Stimulated activated CD4-positive, alpha-beta T cell treated with anti-CD3 and anti-CD28 coated beads, Interleukin-2, amount 100 ng/mL, for 24 hours (primary cell): ENCODE results near the gene ARHGDIG.
"Not testable (repeated sequence)": the region's sequence is repeated elsewhere in the genome, so short reads cannot be mapped to it uniquely, and the experiment has no call there.

Experiments
- DNase-seq, 2 donors: peaks; one replicate each; pipeline ENCODE4 v3.0.0-alpha.2; 2020

ARHGDIG gene

DNA sequence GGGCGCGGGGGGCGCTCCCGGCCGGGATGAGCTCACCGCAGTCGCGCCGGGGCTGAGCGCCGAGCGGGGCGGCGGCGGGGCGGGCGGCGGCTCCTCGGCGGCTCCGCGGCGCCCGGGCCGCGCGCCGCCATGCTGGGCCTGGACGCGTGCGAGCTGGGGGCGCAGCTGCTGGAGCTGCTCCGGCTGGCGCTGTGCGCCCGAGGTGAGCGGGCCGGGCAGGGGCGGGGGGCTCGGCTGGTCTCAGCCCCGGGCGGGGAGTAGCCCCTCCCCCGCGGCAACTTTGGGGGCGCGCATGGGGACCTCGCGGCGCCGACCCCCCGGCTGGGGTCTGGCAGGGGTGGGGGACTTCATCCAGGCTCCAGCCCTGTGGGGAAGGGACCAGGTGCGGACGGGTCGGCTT is at the start of gene ARHGDIG:
Gene ARHGDIG (plus strand): TSS at position 40 of the 400 bp plus-strand sequence. CDS start 90 bp downstream, at position 130.
- DNase-seq, result no peak

DNA sequence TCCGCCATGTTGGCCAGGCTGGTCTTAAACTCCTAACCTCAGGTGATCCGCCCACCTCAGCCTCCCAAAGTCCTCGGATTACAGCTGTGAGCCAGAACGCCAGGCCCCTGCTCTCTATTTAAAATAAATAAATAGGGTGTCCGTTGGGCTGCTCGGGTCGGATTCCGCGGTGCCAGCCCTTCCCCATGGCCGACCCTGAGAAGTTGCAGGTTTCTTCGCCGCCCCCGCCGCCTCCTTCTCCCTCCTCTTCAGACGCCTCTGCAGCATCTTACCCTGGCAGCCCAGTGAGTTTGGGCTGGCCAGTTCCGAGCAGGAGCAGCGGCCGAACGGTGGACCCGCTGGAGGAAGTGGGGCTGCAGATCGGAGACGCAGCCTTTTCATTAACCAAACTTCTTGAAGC is 49.4 kb upstream of the ARHGDIG start:
- no peak for DNase-seq

DNA sequence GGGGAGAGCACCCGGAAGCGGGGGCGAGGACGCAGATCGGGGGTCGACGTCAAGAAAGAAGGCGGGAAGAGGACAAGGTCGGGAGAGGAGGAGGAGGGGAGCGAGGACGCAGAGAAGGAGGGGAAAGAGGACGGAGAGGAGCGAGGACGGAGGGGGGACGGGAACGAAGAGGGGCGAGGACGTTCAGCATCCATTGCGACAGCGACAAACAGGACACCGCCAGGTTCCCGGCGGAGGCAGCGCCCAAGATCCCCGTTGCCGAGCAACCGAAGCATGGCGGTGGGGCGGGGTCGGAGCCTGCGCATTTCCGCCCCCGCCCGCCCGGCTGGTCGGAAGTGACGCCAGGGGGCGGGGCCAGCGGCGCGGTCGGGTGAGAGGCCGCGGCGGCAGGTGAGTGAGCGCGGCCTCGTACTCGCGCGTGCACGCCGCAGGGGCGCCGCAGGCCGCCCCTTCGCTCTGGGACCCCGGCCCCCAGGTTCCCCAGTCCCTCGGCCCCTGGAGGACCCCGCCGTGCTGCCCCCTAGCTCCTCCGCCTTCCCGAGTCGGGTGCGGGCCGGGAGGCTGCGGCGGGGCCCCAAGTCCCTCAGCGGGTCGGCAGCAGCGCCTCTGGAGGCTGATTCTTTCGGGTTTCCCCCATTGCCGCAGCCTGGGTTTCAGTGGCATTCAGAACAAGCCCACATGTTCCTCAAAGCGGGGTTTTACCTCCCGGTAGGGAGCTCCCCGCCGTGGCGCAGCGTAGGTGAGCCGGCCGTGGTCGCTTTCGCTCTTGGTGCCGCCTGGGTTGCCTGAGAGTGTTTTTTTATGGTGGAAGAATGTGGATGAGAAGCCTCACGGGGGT is 45.7 kb upstream of the ARHGDIG start, which contains the start of gene FAM234A:
Gene FAM234A (plus strand): TSS at position 354 of the 838 bp plus-strand sequence. CDS start 19,593 bp downstream, outside the sequence.
- peak; percentile 96 to 97 for DNase-seq

DNA sequence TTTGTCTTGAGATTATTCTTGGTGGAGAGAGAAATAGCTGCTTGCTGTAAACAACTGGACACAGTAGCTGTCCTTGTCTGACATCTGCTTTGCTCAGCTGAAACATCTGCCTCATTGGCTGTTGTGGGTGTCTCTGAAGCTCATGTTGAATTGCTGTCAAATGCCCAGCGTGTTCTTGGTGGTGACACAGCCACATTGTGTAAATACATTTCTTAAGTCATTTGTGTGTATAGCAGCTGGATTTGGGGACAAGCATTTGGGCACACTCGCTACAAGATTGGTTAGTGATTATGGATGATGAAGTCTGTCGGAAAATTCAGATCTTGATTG is 40.5 kb upstream of the ARHGDIG start:
- no peak for DNase-seq

DNA sequence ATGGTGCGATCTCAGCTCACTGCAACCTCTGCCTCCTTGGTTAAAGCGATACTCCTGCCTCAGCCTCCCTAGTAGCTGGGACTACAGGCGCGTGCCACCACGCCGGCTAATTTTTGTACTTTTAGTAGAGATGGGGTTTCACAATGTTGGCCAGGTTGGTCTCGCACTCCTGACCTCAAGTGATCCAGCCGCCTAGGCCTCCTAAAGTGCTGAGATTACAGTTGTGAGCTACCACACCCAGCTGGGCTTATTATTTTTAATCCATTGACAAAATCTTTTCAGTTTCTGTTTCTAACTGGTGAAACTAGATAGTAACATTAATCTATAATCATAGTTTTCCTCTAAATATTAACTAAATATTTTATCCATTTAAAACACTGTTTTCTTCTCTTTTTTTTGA is 39.8 kb upstream of the ARHGDIG start:
- no peak for DNase-seq

DNA sequence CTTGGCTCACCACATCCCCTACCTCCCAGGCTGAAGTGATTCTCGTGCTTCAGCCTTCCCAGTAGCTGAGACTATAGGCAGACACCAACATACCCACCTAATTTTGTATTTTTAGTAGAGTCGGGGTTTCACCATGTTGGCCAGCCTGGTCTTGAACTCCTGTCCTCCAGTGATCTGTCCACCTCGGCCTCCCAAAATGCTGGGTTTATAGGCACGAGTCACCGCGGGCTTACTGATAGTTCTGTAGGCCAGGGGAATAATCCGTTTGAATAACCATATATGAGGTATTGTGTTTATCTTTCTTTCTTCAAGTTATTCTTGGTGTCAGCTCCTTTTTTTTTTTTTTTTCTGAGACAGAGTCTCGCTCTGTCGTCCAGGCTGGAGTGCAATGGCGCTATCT is 38.1 kb upstream of the ARHGDIG start:
- no peak for DNase-seq

DNA sequence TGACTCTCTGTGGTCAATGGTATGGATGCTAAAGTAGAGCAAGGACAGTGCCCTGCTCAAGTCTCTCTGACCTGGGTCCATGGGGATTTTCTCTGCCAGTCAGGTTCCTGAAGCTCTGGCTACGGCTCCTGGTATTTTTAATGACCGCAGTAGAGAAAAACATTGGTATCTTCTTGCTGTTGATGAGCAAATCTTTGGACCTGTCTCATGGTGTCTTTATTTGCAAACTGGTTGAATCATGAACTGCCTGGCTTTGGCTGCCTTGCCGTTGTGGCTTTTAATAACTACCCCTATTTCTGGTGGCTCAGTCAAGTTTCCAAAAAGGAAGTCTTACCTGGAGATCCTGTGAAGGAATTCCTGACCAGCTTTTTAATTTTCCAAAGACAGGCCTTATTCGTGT is 37.0 kb upstream of the ARHGDIG start:
- no peak for DNase-seq

DNA sequence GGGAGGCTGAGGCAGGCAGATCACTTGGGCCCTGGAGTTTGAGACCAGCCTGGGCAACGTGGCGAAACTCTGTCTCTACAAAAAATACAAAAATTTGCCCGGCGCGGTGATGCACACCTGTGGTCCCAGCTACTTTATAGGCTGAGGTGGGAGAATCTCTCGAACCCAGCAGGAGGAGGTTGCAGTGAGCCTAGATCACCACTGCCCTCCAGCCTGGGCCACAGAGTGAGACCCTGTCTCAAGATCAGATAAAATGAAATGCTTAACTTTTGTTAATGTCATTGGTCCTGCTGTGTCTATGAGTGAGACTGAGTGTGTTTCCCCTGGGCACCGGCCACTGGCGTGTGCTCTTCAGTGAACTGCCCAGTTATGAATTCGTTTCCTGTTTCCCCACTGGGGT is 35.3 kb upstream of the ARHGDIG start:
- DNase-seq, result no peak

DNA sequence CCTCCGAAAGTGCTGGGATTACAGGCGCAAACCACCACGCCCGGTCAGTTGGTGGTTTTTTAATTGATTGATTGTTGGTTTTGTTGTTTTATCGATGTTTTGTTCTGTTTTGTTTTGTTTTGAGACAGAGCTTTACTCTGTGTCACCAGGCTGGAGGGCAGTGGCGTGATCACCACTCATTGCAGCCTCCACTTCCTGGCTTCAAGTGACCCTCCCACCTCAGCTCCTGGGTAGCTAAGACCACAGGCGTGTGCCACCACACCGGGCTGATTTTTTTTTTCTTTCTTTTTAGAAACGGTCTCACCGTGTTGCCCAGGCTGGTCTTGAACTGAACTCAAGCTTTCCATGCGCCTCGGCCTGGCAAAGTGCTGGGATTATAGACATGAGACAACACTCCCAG is 33.4 kb upstream of the ARHGDIG start:
- DNase-seq, result no peak

DNA sequence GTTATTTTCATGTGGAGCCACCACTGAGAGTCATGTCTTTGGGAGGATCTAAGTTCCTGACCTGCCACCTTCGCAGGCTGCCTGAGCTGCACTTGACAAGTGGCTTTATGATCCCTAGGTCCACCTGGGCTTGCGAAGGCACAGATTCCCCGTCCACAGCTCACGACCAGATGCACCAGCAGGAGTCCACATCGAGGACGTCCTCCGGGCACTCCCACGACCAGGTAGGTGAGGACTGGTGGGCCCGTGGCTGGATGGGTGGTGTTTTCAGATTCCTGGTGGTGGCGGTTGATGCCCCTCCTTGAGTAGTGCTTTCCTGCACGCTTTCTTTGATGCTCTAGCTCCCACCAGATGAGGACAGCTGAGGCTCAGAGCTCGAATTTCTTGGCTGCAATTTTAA is 31.0 kb upstream of the ARHGDIG start:
- no peak for DNase-seq

DNA sequence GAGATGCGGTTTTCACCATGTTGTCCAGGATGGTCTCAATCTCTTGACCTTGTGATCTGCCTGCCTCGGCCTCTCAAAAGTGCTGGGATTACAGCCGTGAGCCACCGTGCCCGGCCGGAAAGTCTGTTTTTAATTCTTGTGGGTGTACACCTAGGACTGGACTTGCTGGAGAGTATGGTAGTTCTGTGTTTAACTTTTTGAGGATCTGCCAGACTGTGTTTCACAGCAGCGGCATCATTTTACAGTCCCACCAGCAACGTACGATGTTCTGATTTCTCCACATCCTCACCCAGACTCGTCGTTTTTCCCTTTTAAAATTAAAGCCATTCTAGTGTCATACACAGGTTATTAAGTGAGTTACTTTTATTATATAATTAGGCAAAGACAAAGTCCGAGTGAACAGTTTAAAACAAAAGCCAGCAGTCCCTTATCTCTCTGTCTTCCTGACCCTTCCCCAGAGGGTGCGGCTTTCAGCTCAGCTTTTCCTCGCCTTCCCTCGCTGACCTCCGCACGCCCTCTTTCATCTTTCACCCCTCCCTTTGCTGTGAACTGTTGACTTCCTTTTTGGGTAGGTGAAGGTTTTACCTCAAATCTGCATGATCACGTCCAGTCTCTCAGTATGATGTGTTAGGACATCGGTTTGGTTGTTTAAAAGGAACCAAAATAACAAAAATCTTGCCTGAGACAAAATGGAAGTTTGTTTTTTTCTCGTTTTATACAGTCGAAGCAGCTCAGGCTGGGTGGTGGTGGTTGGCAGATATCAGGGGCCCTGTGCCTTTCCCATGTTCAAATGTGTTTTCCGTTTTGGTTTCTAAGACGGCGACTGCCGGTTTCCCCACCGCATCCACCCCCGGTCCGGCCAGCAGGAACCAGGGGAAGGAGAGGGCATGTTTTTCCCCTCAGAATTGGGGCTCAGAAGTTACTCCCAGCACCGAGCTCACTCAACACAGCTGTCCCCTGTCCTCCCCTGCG is 27.7 kb upstream of the ARHGDIG start:
- peak; percentile 30 to 43 for DNase-seq

DNA sequence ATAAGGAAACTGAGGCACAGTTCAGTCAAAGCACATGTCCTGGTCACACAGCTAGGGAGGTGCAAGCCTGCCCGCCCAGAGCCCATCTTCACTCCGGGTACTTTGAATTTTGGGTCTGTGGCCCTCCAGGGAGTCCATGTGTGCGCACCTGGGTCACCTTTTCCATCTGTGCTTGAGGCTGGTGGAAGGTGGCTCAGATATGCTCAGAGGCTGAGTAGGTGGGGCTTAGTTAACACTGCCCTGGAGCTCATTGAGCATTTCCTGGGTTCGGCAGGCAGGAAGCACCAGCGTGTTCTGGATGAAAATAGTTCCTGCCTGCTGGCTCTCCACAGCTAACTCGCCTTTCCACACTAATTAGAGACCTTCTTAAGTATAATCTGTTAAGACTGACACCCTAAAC is 26.6 kb upstream of the ARHGDIG start:
- no peak for DNase-seq

DNA sequence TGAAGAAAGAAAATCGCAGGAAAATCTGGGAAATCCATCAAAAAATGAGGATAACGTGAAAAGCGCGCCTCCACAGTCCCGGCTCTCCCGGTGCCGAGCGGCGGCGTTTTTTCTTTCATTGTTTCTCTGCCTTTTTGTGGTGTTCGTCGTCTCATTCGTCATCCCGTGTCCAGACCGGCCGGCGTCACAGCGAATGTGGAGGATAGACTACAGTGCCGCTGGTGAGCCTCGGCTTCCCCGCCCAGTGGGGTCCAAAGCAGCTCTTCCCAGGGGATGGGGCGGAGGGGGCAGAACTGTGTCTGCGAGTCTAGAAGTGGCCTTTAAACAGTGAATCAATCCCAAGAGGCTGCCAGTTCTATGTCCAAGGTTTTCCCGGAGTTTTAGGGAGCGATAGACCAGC is 25.9 kb upstream of the ARHGDIG start:
- no peak for DNase-seq

DNA sequence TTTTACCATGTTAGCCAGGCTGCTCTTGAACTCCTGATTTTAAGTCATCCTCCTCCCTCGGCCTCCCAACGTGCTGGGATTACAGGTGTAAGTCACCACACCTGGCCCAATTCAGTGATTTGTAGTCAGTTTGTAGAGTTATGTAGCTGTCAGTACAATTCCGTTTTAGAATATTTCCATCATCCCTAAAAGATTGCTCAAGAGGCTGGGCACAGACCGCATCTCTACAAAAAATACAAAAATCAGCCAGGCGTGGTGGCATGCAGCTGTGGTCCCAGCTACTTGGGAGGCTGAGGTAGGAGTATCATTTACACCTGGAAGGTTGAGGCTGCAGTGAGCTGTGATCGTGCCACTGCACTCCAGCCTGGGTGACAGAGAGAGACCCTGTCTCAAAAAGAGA is 25.2 kb upstream of the ARHGDIG start:
- DNase-seq, result no peak

DNA sequence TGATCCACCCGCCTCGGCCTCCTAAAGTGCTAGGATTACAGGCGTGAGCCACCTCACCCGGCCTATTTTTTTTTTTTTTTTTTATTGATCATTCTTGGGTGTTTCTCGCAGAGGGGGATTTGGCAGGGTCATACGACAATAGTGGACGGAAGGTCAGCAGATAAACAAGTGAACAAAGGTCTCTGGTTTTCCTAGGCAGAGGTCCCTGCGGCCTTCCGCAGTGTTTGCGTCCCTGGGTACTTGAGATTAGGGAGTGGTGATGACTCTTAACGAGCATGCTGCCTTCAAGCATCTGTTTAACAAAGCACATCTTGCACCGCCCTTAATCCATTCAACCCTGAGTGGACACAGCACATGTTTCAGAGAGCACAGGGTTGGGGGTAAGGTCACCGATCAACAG is 22.3 kb upstream of the ARHGDIG start:
- not testable (repeated sequence) for DNase-seq

DNA sequence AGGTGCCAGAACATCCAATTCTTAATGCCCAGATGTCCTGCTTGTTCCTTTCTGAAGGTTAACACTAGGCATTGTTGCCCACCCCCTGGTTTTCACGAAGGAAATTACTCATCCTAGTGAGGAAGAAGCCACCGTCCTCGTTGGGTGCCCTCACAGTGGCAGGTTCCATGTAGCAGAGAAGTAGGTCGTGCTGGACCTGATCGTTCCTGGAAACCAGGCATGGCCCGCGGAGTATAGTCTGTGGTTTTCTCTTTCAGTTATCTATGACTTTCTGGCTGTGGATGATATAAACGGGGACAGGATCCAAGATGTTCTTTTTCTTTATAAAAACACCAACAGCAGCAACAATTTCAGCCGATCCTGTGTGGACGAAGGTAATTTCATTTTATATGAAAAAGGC is 21.2 kb upstream of the ARHGDIG start:
- DNase-seq, result no peak

DNA sequence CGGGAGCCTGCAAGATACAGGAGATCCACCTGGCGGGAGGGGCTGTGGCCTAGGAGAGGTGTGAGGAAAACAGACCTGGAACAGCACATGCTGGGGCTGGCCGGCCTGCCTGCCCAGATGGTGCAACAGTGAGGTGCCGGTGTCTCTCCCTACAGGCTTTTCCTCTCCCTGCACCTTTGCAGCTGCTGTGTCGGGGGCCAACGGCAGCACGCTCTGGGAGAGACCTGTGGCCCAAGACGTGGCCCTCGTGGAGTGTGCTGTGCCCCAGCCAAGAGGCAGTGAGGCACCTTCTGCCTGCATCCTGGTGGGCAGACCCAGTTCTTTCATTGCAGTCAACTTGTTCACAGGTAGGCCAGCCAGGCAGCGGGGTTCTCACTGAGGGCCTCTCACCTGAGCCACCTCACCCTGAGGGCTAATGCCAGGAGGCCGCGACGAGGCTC is 20.6 kb upstream of the ARHGDIG start:
- no peak for DNase-seq

DNA sequence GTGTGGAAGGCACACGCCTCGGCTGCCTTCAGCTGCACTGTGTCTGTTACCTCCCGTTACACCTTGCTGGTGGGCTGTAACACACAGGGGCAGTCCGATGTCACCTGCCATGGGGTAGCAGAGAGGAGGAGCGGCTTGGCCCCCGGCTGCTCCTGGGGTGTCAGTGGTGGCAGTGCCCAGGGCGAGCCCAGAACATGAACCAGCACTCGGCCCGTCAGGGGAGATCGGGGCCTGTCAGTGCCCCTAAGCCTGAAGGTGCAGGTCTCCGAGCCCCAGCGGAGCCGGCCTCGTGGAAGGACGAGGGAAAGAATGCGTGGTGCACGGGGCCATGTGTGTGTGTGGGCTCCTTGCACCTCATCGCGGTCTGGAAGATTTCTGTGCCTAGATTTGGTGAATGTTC is 20.1 kb upstream of the ARHGDIG start:
- DNase-seq, result no peak

DNA sequence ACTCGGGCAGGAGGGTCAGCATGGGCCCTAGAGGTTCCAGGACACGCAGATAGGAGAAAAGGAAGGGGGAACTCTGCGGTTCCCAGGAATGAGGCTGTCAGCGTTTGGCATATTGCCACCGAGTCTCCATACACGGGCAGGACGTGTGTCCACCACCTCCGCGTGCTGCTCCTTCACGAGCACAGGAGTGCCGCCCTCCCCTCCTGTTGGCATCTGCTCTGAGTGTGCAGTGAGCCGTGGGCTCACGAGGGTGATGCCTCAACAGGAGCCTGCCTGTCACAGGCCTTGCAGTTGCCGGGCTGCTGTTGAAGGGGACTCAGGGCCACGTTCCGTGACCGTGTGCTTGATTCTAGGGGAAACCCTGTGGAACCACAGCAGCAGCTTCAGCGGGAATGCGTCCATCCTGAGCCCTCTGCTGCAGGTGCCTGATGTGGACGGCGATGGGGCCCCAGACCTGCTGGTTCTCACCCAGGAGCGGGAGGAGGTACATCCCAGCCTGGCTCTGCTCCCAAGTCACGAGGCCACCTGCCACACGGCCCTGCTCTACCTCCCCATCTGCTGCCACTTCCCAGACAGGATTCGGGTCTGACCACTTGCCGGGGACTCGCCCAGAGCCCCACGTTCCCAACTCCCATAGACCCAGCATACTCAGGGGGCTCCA is 19.2 kb upstream of the ARHGDIG start:
- no peak for DNase-seq

DNA sequence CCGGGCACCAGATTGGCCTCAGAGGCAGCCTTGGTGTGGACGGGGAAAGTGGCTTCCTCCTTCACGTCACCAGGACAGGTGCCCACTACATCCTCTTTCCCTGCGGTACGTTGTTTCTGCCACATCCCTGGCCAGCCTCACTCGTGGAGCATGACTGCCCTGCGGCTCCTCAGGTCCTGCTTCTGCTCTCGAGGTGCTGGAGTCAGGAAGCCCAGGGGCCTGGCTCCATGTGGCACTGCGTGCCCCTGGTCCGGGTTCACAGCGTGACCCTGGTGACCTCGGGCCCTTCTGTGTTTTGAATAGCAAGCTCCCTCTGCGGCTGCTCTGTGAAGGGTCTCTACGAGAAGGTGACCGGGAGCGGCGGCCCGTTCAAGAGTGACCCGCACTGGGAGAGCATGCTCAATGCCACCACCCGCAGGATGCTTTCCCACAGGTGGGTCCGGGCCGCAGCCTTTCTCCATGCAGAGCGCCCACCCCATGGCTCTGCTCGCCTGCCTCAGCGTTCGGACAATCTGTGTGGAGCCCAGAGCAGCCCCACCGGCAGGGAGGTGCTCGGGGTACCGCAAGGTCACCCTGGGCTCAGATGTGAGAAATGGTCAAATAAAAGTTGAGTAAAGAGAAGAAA is 18.2 kb upstream of the ARHGDIG start:
- DNase-seq, result no peak

DNA sequence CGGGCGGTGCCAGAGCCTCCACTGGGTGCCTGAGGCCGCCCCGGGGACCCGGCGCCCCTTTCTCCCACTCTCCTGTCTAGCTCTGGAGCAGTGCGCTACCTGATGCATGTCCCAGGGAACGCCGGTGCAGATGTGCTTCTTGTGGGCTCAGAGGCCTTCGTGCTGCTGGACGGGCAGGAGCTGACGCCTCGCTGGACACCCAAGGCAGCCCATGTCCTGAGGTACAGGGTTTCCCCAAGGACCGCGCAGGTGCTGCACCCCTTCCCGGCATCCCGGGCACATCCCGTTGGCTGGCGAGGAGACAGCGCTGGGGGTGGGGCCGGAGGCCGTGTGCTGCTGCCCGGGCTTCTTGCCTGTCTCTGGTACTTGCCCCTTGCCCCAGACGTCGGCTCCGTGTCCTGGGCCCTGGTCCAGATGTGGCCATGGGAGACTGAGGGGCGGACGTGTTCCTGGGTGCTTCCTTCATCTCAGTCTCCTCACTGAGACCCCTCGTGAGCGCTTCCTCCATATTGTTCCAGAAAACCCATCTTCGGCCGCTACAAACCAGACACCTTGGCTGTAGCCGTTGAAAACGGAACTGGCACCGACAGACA is 17.1 kb upstream of the ARHGDIG start:
- no peak for DNase-seq

DNA sequence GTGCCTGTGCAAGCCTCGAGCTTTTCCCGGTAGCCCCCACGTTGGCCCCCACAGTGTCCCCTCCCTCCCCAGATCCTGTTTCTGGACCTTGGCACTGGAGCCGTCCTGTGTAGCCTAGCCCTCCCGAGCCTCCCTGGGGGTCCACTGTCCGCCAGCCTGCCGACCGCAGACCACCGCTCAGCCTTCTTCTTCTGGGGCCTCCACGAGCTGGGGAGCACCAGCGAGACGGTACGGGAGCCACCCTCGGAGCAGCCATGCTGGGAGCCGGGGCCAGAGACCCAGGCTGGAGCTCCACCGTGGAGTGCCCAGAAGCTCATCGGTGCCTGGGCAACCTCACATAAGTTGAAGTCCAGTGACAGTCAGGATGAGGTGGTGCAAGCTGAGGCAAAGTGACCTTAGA is 16.4 kb upstream of the ARHGDIG start:
- no peak for DNase-seq
